ENCODE data around the gene CISD1. TPM values are rescaled to one million over a fixed set of nuclear protein-coding genes. Genes with fewer than 3 reads are reported as not detected.

Gene CISD1
- total RNA-seq, 1 donor from 2014 or later: 41.4 TPM

DNA sequence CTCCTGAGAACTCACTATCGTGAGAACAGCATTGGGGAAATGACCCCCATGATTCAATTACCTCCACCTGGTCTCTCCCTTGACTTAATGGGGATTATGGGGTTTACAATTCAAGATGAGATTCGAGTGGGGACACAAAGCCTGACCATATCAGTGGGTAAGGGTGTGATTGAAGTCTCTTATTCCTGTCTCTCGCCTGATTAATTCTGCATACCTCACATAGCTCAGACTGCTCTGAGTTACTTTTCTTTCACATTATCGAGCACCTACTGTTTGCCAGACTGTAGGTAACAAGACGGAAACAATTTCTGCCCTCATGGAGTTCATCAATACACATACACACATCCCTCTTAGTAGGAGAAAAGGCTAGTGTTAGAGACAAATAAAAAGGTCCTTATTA is 25.0 kb downstream of the CISD1 start:
- Mint-ChIP-seq H3K4me3 (no peak overlapping the region), H3K9me3 (no peaks in the 10 kb centered on the region), H3K36me3 (no peaks in the 10 kb centered on the region), H3K4me1 (ENCODE audit: unreplicated experiment) (peaks cover 5% of the 10 kb centered on the region), H3K27ac (no peak overlapping the region), H3K27me3 (no peaks in the 10 kb centered on the region)
- no peak for DNase-seq (ENCODE audit: extremely low spot score, unreplicated experiment)
- TF ChIP-seq, protein P1, sequence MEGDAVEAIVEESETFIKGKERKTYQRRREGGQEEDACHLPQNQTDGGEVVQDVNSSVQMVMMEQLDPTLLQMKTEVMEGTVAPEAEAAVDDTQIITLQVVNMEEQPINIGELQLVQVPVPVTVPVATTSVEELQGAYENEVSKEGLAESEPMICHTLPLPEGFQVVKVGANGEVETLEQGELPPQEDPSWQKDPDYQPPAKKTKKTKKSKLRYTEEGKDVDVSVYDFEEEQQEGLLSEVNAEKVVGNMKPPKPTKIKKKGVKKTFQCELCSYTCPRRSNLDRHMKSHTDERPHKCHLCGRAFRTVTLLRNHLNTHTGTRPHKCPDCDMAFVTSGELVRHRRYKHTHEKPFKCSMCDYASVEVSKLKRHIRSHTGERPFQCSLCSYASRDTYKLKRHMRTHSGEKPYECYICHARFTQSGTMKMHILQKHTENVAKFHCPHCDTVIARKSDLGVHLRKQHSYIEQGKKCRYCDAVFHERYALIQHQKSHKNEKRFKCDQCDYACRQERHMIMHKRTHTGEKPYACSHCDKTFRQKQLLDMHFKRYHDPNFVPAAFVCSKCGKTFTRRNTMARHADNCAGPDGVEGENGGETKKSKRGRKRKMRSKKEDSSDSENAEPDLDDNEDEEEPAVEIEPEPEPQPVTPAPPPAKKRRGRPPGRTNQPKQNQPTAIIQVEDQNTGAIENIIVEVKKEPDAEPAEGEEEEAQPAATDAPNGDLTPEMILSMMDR (conservative IDR thresholded peaks at IDR 0.05): no peak

DNA sequence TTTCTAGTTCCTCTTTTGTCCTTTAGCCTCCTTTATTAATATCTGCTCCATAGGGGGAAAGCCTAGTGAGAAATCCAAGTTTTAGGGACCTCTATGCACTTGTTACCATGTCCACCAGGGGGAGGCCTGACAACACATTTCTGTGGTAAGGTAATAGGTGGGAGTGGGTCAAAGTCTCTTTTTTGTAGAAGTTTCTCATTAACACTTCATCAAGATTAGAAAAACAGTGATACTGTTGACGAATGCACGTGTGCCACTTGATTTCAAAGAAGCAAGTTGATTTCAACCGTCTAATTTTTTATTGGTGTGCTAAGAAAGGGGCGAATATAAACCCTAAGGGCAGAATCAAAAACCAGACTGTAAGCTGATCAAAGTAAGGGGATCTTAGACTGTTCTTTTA is 30.6 kb downstream of the CISD1 start:
- Mint-ChIP-seq H3K9me3 (no peaks in the 10 kb centered on the region), H3K27ac (no peak overlapping the region), H3K36me3 (no peaks in the 10 kb centered on the region), H3K4me1 (ENCODE audit: unreplicated experiment) (peaks cover 11% of the 10 kb centered on the region), H3K27me3 (no peaks in the 10 kb centered on the region), H3K4me3 (peak overlapping the region; percentile 58)
- TF ChIP-seq, protein P1 (conservative IDR thresholded peaks at IDR 0.05): peak; percentile 85
- DNase-seq (ENCODE audit: extremely low spot score, unreplicated experiment): no peak

DNA sequence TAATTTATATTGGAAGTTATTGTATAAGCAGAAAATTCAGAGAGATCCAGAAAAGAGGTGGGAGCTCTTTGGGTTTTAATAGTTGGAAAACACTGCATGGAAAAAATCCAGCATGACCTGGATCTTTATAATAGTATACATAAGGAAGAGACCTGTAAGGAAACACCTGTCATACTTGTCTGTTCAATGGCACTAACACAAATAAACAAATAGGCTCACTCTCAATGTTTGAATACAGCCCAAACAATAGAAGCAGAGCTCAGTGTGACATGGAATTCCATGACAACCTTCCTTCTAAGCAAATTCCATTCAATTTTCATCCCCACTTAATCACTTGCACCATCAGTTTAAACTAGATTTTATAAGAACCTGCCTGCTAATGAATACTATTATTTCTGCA is 31.7 kb downstream of the CISD1 start:
- Mint-ChIP-seq H3K9me3 (no peaks in the 10 kb centered on the region), H3K4me3 (no peak overlapping the region), H3K4me1 (ENCODE audit: unreplicated experiment) (peaks cover 11% of the 10 kb centered on the region), H3K27ac (no peak overlapping the region), H3K36me3 (no peaks in the 10 kb centered on the region), H3K27me3 (no peaks in the 10 kb centered on the region)
- TF ChIP-seq, protein P1 (conservative IDR thresholded peaks at IDR 0.05): no peak
- DNase-seq (ENCODE audit: extremely low spot score, unreplicated experiment): no peak

DNA sequence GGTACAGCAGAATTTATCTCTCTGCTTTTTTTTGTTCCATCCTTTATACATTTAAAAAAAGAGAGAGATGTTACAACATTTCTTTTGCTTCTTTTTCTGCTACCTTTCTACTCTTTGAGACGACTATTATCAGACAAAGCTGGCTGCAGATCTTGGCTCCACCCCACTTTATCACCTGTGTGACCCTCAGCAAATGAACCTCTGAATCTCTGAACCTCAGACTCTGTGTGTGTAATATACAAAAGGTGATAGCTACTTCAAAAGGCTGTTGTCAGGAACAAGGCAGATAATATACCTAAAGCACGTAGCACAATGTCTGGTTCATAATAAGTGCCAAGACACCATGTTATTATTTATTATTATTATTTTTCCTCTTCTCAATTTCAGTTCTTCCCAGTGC is 33.3 kb downstream of the CISD1 start:
- Mint-ChIP-seq H3K36me3 (no peaks in the 10 kb centered on the region), H3K4me3 (no peak overlapping the region), H3K4me1 (ENCODE audit: unreplicated experiment) (peaks cover 16% of the 10 kb centered on the region), H3K27me3 (no peaks in the 10 kb centered on the region), H3K27ac (no peak overlapping the region), H3K9me3 (no peaks in the 10 kb centered on the region)
- TF ChIP-seq, protein P1 (conservative IDR thresholded peaks at IDR 0.05): no peak
- DNase-seq (ENCODE audit: extremely low spot score, unreplicated experiment): no peak

DNA sequence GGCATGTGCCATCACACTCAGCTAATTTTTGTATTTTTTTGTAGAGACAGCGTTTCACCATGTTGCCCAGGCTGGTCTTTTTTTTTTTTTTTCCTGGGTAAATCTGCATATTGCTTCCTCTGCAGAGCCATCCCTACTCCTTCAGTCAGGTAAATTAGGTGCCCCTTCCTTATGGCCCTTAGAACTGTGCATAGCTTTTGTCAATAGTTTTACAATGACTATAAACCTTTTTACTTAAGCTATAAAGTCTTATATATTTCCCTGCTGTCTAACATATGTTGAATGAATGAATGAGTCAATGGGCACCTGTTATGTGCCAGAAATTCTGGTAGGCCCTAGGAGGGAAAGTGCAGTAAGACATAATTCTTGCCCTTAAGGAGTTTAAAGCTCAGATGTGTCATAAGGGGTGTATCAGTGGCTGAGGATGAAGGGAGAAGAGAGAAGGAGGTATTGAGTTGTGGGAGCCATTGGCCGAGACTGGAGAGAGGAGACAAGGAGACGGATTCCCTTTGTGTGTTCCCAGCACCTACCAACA is 35.2 kb downstream of the CISD1 start:
- TF ChIP-seq, protein P1 (conservative IDR thresholded peaks at IDR 0.05): no peak

DNA sequence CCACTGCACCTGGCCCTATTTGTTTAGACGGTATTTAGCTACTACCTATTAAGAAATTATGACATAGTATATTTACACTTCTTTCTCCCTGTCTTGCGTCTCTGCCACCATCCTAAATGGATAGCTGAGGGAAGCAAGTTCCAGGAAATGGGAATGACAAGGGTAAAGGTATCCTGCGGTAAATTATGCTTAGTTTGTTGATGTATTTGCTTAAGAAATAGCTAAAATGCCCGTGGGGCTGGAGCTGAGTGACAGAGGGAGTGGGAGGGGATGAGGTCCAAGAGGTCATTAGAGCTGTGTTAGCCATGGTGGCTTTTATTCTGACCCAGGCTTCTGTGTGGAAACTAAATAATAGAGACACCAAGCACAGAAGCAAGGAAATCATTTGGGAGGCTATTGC is 36.9 kb downstream of the CISD1 start:
- DNase-seq (ENCODE audit: extremely low spot score, unreplicated experiment): no peak
- Mint-ChIP-seq H3K4me3 (no peak overlapping the region), H3K4me1 (ENCODE audit: unreplicated experiment) (peaks cover 11% of the 10 kb centered on the region), H3K27me3 (no peaks in the 10 kb centered on the region), H3K27ac (no peak overlapping the region), H3K36me3 (no peaks in the 10 kb centered on the region), H3K9me3 (no peaks in the 10 kb centered on the region)
- TF ChIP-seq, protein P1 (conservative IDR thresholded peaks at IDR 0.05): no peak

More for the DNA sequence above, 35.2 kb downstream of the CISD1 start:
- H3K27ac Mint-ChIP-seq: no peak overlapping the region
- H3K36me3 Mint-ChIP-seq: no peaks in the 10 kb centered on the region
- no peak for DNase-seq (ENCODE audit: extremely low spot score, unreplicated experiment)
- H3K9me3 Mint-ChIP-seq: no peaks in the 10 kb centered on the region
- H3K4me1 Mint-ChIP-seq (ENCODE audit: unreplicated experiment): peaks cover 16% of the 10 kb centered on the region
- H3K27me3 Mint-ChIP-seq: no peaks in the 10 kb centered on the region
- H3K4me3 Mint-ChIP-seq: no peak overlapping the region
